ENCODE results near the gene UGT1A8.

Gene UGT1A8

GRCh38 chr2:233801357-233802131 lies 184.1 kb downstream of the UGT1A8 start:
- no peak for DNase-seq (ENCODE audit: low spot score)

- DNase-seq (ENCODE audit: low spot score), result no peak
These were observed 184.8 kb downstream of the UGT1A8 start for GRCh38 chr2:233802132-233802815.

- DNase-seq (ENCODE audit: low spot score), result no peak
These were observed 186.0 kb downstream of the UGT1A8 start for GRCh38 chr2:233803292-233803911.

GRCh38 chr2:233803994-233804393 lies 186.6 kb downstream of the UGT1A8 start:
- DNase-seq (ENCODE audit: low spot score), result no peak

- DNase-seq (ENCODE audit: low spot score), result no peak
These were observed 189.9 kb downstream of the UGT1A8 start for GRCh38 chr2:233807215-233807865.

DNA sequence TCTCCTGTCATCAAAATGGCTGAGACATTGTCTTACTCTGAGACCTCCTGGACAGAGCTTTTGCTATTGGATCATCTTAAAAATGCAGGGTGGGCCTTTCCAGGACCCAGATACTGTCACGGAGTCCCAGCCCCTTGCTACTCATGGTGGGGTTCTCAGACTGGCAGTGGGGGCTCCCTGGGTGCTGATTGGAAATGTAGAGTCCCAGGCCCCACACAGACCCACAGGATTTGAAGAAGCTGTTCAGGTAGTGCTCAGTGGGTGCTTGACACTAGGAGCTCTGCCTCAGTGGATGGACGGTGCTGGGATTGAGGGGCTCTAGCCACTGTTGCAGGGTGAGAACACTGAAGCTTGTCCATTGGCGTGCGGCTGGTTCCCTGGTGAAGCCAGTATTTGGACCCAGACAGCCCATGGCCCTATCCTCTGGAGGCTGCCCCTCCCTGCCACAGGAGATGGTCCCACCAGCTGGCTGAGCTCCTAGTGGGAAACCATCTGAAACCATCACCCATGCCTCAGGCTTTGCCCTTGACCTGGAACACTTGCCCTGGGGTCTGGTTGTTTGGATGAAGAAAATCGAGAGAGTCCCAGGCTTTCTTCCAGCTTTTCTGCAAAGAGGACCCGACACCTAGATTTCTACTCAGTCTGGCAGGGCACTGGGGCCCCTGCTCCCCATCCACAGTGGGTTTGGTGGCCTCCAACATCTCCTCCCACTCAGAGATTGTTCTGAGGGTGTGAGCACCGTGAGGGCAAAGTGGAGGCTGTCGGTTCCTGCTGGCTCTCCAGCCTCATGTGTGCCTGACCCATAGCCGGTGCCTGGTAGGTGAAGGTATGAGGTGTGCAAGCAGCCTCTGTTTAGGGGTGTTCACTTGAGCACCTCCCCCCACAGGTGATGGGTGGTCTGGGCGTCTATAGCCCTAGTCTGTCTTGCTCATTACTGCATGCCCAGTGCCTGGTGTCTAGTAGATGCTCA lies 190.8 kb downstream of the UGT1A8 start:
- no peak for DNase-seq (ENCODE audit: low spot score)

DNA sequence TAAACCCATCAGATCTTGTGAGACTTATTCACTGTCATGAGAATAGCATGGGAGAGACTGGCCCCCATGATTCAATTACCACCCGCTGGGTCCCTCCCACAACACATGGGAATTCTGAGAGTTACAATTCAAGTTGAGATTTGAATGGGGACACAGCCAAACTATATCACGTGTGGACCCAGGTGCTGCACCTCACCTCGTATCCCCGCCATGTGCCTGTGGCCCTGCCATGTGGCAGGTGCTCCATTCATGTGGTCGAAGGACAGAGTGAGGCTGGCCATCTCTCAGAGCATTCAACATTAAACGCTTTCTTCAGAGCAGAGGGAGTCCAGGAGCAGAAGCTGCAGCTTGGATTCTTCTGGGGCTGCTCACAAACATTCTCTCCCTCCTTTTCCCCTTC lies 193.0 kb downstream of the UGT1A8 start:
- no peak for DNase-seq (ENCODE audit: low spot score)

GRCh38 chr2:233811087-233811486 lies 193.7 kb downstream of the UGT1A8 start:
- no peak for DNase-seq (ENCODE audit: low spot score)

- DNase-seq (ENCODE audit: low spot score), result no peak
These were observed 194.3 kb downstream of the UGT1A8 start for GRCh38 chr2:233811732-233812131.

DNA sequence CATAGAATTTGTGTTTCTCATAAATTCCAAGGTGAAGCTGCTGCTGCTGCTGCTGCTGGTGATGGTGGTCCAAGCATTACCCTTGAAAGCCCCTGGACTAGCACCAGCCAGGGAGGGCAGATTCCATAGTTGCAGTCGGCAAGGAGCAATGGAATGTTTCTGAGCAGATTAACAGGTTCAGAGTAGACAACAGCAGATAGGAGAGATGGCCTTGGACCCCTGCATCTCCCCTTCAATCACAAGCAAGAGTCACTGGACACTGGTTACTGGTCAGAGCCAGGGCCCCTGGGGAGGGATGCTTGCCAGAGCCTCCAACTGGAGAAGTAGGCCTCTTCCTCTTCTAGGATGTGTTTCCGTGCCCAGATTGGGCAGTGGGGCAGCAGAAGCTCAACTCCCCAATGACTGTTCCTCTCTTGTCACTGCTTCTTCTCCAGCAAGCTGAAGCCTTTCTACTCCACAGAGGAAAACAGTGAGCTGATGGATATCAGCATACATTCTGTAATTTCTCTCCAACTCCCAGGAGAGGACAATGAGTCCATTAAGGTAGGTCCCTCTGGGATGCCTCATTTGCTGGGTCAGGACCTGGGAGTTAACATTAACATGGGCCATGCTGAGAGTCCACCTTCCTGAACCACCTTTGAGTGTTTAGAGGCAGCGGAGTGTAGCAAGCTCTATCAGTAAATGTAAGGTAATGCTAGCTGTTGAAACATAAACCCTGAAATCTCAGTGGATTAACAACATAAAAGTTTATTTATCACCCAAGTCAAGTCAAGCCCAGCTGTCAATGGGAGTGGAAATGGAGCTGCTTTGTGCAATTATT lies 196.0 kb downstream of the UGT1A8 start:
- DNase-seq (ENCODE audit: low spot score), result no peak

- DNase-seq (ENCODE audit: low spot score), result no peak
These were observed 196.8 kb downstream of the UGT1A8 start for GRCh38 chr2:233814056-233814835.

- DNase-seq (ENCODE audit: low spot score), result no peak
These were observed 198.4 kb downstream of the UGT1A8 start for GRCh38 chr2:233815861-233816260.

- DNase-seq (ENCODE audit: low spot score), result no peak
These were observed 198.9 kb downstream of the UGT1A8 start for GRCh38 chr2:233816334-233816733.

DNA sequence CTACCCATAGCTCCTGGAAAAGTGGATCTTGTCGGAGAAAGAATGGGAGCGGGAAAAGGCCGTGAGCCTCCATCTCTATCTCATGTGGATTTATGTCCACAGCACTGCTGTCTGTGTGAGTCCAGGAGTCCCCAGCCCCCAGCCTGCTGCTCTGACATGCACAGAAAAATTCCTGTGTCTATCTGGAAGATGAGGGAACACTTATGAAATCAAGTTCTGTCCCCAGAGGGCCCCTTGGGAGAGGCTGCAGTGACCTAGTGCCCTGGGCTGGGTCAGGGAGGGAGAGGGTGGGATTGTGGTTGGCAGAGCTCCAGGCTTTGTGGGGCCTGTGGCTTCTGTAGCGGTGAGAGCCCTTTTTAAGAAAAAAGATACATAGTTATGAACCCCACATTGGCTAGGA lies 199.3 kb downstream of the UGT1A8 start:
- no peak for DNase-seq (ENCODE audit: low spot score)

- no peak for DNase-seq (ENCODE audit: low spot score)
These were observed 200.0 kb downstream of the UGT1A8 start for GRCh38 chr2:233817361-233817911.

GRCh38 chr2:233817995-233818638 lies 200.7 kb downstream of the UGT1A8 start:
- no peak for DNase-seq (ENCODE audit: low spot score)

- DNase-seq (ENCODE audit: low spot score), result no peak
These were observed 201.5 kb downstream of the UGT1A8 start for GRCh38 chr2:233818639-233819621.

Measured in kidney capillary endothelial cell (primary cell).